Stimulated activated naive CD4-positive, alpha-beta T cell treated with Interleukin-2 at 50 U/mL for 16 hours (primary cell): ENCODE results near the gene CRYBG1.

Experiments used
- DNase-seq: peaks from one replicate; lab custom pipeline; 2025; lab: John Stamatoyannopoulos, UW

CRYBG1 gene

GRCh38 chr6:106426250-106426970, 65.9 kb downstream of the CRYBG1 start:
- no peak for DNase-seq

- no peak for DNase-seq
Observed at GRCh38 chr6:106430466-106430865, 69.9 kb downstream of the CRYBG1 start.

GRCh38 chr6:106431405-106431804, 70.9 kb downstream of the CRYBG1 start:
- DNase-seq = no peak

GRCh38 chr6:106431972-106432371, 71.5 kb downstream of the CRYBG1 start:
- DNase-seq = no peak

GRCh38 chr6:106434530-106434929, 74.0 kb downstream of the CRYBG1 start:
- no peak for DNase-seq

- no peak for DNase-seq
Observed at GRCh38 chr6:106439459-106439858, 78.9 kb downstream of the CRYBG1 start.

- DNase-seq = no peak
Observed at GRCh38 chr6:106440546-106440945, 80.0 kb downstream of the CRYBG1 start.

GRCh38 chr6:106442395-106442794, 81.9 kb downstream of the CRYBG1 start:
- DNase-seq = no peak

- no peak for DNase-seq
Observed at GRCh38 chr6:106444777-106445507, 84.4 kb downstream of the CRYBG1 start.

- DNase-seq = no peak
Observed at GRCh38 chr6:106445508-106445878, 85.0 kb downstream of the CRYBG1 start.

GRCh38 chr6:106446287-106446885, 85.9 kb downstream of the CRYBG1 start:
- DNase-seq = no peak

- no peak for DNase-seq
Observed at GRCh38 chr6:106446983-106447382, 86.5 kb downstream of the CRYBG1 start.

GRCh38 chr6:106448000-106448426, 87.5 kb downstream of the CRYBG1 start:
- no peak for DNase-seq

GRCh38 chr6:106450653-106451052, 90.1 kb downstream of the CRYBG1 start:
- no peak for DNase-seq

- no peak for DNase-seq
Observed at GRCh38 chr6:106451439-106451838, 90.9 kb downstream of the CRYBG1 start.

GRCh38 chr6:106452628-106453027, 92.1 kb downstream of the CRYBG1 start:
- DNase-seq = no peak

GRCh38 chr6:106453756-106454367, 93.3 kb downstream of the CRYBG1 start:
- DNase-seq = no peak

- DNase-seq = no peak
Observed at GRCh38 chr6:106456756-106457155, 96.2 kb downstream of the CRYBG1 start.

- DNase-seq = no peak
Observed at GRCh38 chr6:106458021-106458986, 97.8 kb downstream of the CRYBG1 start.

- DNase-seq = no peak
Observed at GRCh38 chr6:106460481-106460880, 100.0 kb downstream of the CRYBG1 start.

- DNase-seq = no peak
Observed at GRCh38 chr6:106461084-106461483, 100.6 kb downstream of the CRYBG1 start.
